Gastroesophageal sphincter (tissue), 4 donors: ENCODE measurements around the gene UMODL1. TPM values are rescaled to one million over a fixed set of nuclear protein-coding genes. Genes with fewer than 3 reads are reported as not detected.
A peak's percentile ranks its signal among the peaks of the same experiment; 100 is the strongest.

Experiments
- ATAC-seq: fragments of 150-250 bp; one replicate; pipeline ENCODE4 v1.9.1; 2016; ENCODE audit warnings: mild to moderate bottlenecking, moderate library complexity
- H3K27ac ChIP-seq, 4 donors: fragments of 200-600 bp; sonication (generic) in 3 of 4; 1 replicate in 3 of 4; 2 replicates in 1 of 4; pipeline ENCODE4 v1.5.1; 2016 to 2019
- H3K27me3 ChIP-seq: fragments of 200-600 bp; sonication (generic); one replicate; pipeline ENCODE4 v1.5.1; 2019
- H3K36me3 ChIP-seq, 2 donors: fragments of 200-600 bp; sonication (generic); one replicate each; pipeline ENCODE4 v1.5.1; 2019; ENCODE audit warnings: control low read depth in 1 of 2
- H3K4me1 ChIP-seq, 3 donors: fragments of 200-600 bp; sonication (generic); 1 replicate in 2 of 3; 2 replicates in 1 of 3; pipeline ENCODE4 v1.5.1; 2016 to 2019; ENCODE audit warnings: control low read depth in 2 of 3
- H3K4me3 ChIP-seq, 2 donors: fragments of 200-600 bp; sonication (generic); one replicate each; pipeline ENCODE4 v1.5.1; 2019; ENCODE audit warnings: mild to moderate bottlenecking in 1 of 2, moderate library complexity in 1 of 2
- H3K9me3 ChIP-seq, 3 donors: fragments of 200-600 bp; sonication (generic); one replicate each; pipeline ENCODE4 v1.5.1; 2017 to 2019; ENCODE audit warnings: control low read depth in 2 of 3
- CTCF ChIP-seq, 4 experiments: fragments of 200-600 bp in 2 of 4; fragments of 450-650 bp in 2 of 4; sonication (generic) in 1 of 4; IDR thresholded peaks; one replicate each; pipeline ENCODE4 v1.5.1; 2017 to 2019; ENCODE audit warnings: antibody characterized with exemption in 4 of 4, mild to moderate bottlenecking in 2 of 4, moderate library complexity in 2 of 4
- EP300 ChIP-seq: sonication (generic); formaldehyde crosslinking; IDR thresholded peaks from one replicate; pipeline ENCODE4 v1.6.1; 2017; ENCODE audit warnings: antibody characterized with exemption, mild to moderate bottlenecking
- POLR2A ChIP-seq, 2 donors: fragments of 450-650 bp; IDR thresholded peaks; one replicate each; pipeline ENCODE4 v1.6.1; 2017; ENCODE audit warnings: antibody characterized with exemption in 2 of 2, mild to moderate bottlenecking in 2 of 2, moderate library complexity in 1 of 2
- POLR2AphosphoS5 ChIP-seq: sonication (generic); formaldehyde crosslinking; IDR thresholded peaks from one replicate; pipeline ENCODE4 v1.6.1; 2017; ENCODE audit warnings: antibody characterized with exemption
- WGBS, 2 donors: methylation state at CpG; one replicate each; pipeline ENCODE4 v1.1.5; 2018; ENCODE audit warnings: low coverage in 1 of 2; 5-methylcytosine and 5-hydroxymethylcytosine counted together
- total RNA-seq, 4 donors: library from RNA; depleted of rRNA; stranded (reverse); fragments of >200 nt; gene quantifications; one replicate each; pipeline ENCODE4 v1.1.0, GENCODE V29; 2016

The UMODL1 gene
- not detected for total RNA-seq

DNA sequence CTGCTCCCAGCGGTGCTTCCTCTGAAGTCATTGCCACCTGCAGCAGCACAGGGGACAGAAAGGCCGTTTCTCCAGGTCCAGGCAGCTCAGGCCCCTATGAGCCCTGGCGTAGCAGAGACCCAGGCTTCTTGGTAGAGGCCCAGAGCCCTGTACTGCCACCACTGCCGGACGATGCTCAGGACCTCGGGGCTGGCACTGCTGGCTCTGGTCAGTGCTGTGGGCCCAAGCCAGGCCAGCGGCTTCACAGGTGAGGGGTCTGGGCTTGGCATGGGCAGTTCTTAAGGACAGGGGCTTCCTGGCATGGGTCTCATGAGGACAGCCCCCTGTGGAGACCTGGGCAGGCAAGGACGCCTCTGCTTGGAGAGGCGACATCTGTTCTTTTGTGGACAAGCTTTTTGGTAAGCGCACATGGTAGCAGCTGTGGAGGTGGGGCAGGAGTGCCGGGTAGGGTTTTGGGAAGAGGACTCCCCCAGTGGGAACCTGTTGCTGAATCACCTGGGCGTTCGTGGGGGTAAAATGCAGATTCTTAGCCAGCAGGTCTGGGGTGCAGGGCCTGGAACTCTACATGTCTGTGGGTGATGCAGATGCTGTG, at the start of gene UMODL1:
UMODL1 (plus strand) TSS at position 172 of the 592 bp plus-strand sequence; CDS start at position 172, 0 bp downstream.
- 80% methylated on average over 2 of the region's 13 CpGs; no CpG with 5 or more reads in 1 of the 2 donors for WGBS, 2 donors
- Histone ChIP-seq H3K4me3 (no peak within 1 kb of the TSS), H3K27me3 (peaks cover 58% of the 10 kb centered on the region), H3K9me3 (no peaks in the 10 kb centered on the region), H3K27ac (no peak within 1 kb of the TSS), H3K4me1 (no peaks in the 10 kb centered on the region), H3K36me3 (no peaks in the 10 kb centered on the region)
- TF ChIP-seq CTCF (IDR thresholded peaks at IDR 0.05) = no peak
- no peak for TF ChIP-seq POLR2AphosphoS5
- no peak for TF ChIP-seq POLR2A (IDR thresholded peaks at IDR 0.05)
- ATAC-seq = no peak

DNA sequence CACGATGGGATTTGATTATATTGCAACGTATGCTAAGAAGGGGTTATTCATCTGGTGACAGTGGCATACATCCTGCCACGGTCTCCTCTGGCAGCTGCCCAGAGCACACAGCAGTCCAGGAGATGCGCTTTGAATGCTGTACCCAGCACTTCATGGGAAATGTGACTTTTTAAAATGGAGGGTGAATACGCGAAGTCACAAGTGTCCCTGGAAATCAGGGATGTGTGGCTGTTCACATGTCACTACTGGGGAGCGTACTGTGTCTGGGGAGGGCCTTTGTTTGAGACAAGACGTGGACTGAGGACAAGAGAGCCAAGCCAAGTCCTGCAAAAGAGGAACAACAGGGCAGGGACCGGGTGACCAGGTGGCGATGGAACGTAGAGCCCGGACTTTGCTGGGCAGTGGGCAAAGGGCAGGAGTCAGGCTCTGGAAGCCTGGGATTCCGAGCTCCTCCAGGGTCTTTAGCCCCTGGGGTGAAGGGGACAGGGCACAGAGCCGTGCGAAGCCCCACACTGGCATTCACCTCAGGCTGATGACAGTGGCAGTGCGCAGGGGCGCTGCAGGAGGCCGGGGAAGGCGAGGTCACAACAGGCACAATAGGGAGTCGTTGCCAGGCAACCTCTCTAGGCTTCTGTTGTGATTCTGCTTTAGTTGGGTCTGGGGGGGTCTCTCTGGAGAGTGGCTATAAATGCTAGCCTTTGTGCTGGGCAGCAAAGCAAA, 49.6 kb upstream of the UMODL1 start:
- no peak for TF ChIP-seq CTCF (IDR thresholded peaks at IDR 0.05)
- TF ChIP-seq POLR2A (IDR thresholded peaks at IDR 0.05) = no peak
- TF ChIP-seq POLR2AphosphoS5 = no peak
- TF ChIP-seq EP300 = no peak
- no peak overlapping the region for H3K4me3 ChIP-seq
- no peaks in the 10 kb centered on the region for H3K4me1 ChIP-seq
- WGBS, 2 donors = 70 to 76% methylated on average over 6 to 13 of the region's 20 CpGs
- ATAC-seq = no peak
- H3K27me3 ChIP-seq = peaks cover 24% of the 10 kb centered on the region
- H3K27ac ChIP-seq = no peak overlapping the region
- H3K36me3 ChIP-seq = no peaks in the 10 kb centered on the region
- no peaks in the 10 kb centered on the region for H3K9me3 ChIP-seq

GRCh38 chr21:42022091-42022430, 49.1 kb upstream of the UMODL1 start:
- peak; percentile 31 for ATAC-seq
- WGBS, 2 donors = 79% methylated on average over 6 of the region's 12 CpGs; no CpG with 5 or more reads in 1 of the 2 donors

DNA sequence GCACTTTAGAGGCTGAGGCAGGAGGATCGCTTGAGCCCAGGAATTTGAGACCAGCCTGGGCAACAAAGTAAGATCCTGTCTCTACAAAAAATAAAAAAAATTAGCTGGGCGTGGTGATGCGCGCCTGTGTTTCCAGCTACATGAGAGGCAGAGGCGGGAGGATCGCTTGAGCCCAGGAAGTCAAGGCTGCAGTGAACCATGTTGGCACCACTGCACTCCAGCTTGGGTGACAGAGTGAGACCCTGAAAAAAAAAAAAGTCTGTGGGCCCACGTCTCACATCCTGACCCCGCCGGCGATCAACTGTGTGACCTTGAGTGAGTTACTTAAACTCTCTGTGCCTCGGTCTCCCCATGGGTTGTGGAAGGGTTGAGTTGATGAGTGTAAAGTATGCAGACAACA, 48.2 kb upstream of the UMODL1 start:
- H3K9me3 ChIP-seq = no peaks in the 10 kb centered on the region
- no peak overlapping the region for H3K4me3 ChIP-seq
- 88% methylated on average over 11 of the region's 11 CpGs; no CpG with 5 or more reads in 1 of the 2 donors for WGBS, 2 donors

More at GRCh38 chr21:42022091-42022430, 49.1 kb upstream of the UMODL1 start:
- no peak for TF ChIP-seq EP300
- no peak for TF ChIP-seq CTCF (IDR thresholded peaks at IDR 0.05)
- no peak for TF ChIP-seq POLR2A (IDR thresholded peaks at IDR 0.05)
- no peak for TF ChIP-seq POLR2AphosphoS5
- Histone ChIP-seq H3K36me3 (no peaks in the 10 kb centered on the region), H3K4me3 (no peak overlapping the region), H3K27ac (no peak overlapping the region), H3K27me3 (peaks cover 24% of the 10 kb centered on the region), H3K9me3 (no peaks in the 10 kb centered on the region), H3K4me1 (no peaks in the 10 kb centered on the region)

More for the DNA sequence above, 48.2 kb upstream of the UMODL1 start:
- Histone ChIP-seq H3K27ac (no peak overlapping the region), H3K27me3 (peaks cover 24% of the 10 kb centered on the region), H3K4me1 (no peaks in the 10 kb centered on the region), H3K36me3 (no peaks in the 10 kb centered on the region)
- TF ChIP-seq POLR2AphosphoS5 (no peak), EP300 (no peak), POLR2A (IDR thresholded peaks at IDR 0.05) (no peak), CTCF (IDR thresholded peaks at IDR 0.05) (no peak)
- no peak for ATAC-seq
